Glutamatergic neuron (in vitro differentiated cells): ENCODE results near the gene CTRB2. TPM values are rescaled to one million over a fixed set of nuclear protein-coding genes. Genes with fewer than 3 reads are reported as not detected.

Source experiments
- DNase-seq: peaks from one replicate; pipeline ENCODE4 v3.0.0; 2022
- H3K27ac Mint-ChIP-seq: one replicate; pipeline ENCODE4 v1.8.0; 2020; ENCODE audit warnings: mild to moderate bottlenecking, mixed read lengths, inconsistent platforms; ENCODE audit not compliant: unreplicated experiment
- H3K27me3 Mint-ChIP-seq: one replicate; pipeline ENCODE4 v1.8.0; 2020; ENCODE audit warnings: mild to moderate bottlenecking, moderate library complexity, mixed read lengths, inconsistent platforms; ENCODE audit not compliant: unreplicated experiment
- H3K36me3 Mint-ChIP-seq: one replicate; pipeline ENCODE4 v1.8.0; 2020; ENCODE audit warnings: mild to moderate bottlenecking, mixed read lengths, inconsistent platforms; ENCODE audit not compliant: unreplicated experiment
- H3K4me1 Mint-ChIP-seq: one replicate; pipeline ENCODE4 v1.8.0; 2020; ENCODE audit warnings: mild to moderate bottlenecking, low read depth, mixed read lengths, inconsistent platforms; ENCODE audit not compliant: unreplicated experiment
- H3K4me3 Mint-ChIP-seq: one replicate; pipeline ENCODE4 v1.8.0; 2020; ENCODE audit warnings: mild to moderate bottlenecking, mixed read lengths, inconsistent platforms; ENCODE audit not compliant: unreplicated experiment
- H3K9me3 Mint-ChIP-seq: one replicate; pipeline ENCODE4 v1.8.0; 2020; ENCODE audit warnings: mild to moderate bottlenecking, moderate library complexity, mixed read lengths, inconsistent platforms; ENCODE audit not compliant: unreplicated experiment
- CTCF ChIP-seq: fragments of 200-600 bp; sonication (generic); IDR thresholded peaks from one replicate; pipeline ENCODE4 v1.5.0; 2021; ENCODE audit not compliant: partially characterized antibody, unreplicated experiment
- total RNA-seq: library from RNA; stranded (reverse); fragmentation: NEBNext Ultra II Directional; extraction: Animal tissue kit (Norgen Biotek cat#: 25700); gene quantifications from one replicate; pipeline ENCODE4 v1.2.1, GENCODE V29; 2021; ENCODE audit not compliant: unreplicated experiment

CTRB2 gene
- total RNA-seq, 1 donor from 2014 or later: not detected

DNA sequence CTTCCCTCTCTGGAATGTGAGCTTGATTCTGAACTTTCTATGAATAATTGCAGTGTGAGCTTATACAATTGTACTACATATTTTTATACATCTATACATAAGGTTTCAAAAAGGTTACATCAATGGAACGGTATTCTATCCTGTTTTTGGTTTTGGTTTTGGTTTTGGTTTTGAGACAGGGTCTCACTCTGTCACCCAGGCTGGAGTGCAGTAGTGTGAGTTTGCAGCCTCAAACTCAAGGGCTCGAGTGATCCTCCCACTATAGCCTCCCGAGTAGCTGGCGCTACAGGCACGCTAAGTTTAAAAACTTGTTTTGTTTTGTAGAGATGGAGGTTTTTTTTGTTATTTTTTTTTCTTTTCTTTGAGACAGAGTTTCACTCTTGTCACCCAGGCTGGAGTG is 12.9 kb upstream of the CTRB2 start:
- no peak overlapping the region for H3K27ac Mint-ChIP-seq
- H3K4me3 Mint-ChIP-seq: no peak overlapping the region
- DNase-seq: no peak
- no peaks in the 10 kb centered on the region for H3K4me1 Mint-ChIP-seq
- H3K27me3 Mint-ChIP-seq: peaks cover 12% of the 10 kb centered on the region
- peaks cover 14% of the 10 kb centered on the region for H3K9me3 Mint-ChIP-seq
- no peaks in the 10 kb centered on the region for H3K36me3 Mint-ChIP-seq
- no peak for TF ChIP-seq CTCF

- no peak for DNase-seq
- Mint-ChIP-seq H3K27me3 (peaks cover 7% of the 10 kb centered on the region), H3K4me3 (no peak overlapping the region), H3K9me3 (peaks cover 11% of the 10 kb centered on the region), H3K4me1 (no peaks in the 10 kb centered on the region), H3K36me3 (no peaks in the 10 kb centered on the region), H3K27ac (no peak overlapping the region)
- no peak for TF ChIP-seq CTCF
Measured at GRCh38 chr16:75219088-75219487, 12.1 kb upstream of the CTRB2 start.

DNA sequence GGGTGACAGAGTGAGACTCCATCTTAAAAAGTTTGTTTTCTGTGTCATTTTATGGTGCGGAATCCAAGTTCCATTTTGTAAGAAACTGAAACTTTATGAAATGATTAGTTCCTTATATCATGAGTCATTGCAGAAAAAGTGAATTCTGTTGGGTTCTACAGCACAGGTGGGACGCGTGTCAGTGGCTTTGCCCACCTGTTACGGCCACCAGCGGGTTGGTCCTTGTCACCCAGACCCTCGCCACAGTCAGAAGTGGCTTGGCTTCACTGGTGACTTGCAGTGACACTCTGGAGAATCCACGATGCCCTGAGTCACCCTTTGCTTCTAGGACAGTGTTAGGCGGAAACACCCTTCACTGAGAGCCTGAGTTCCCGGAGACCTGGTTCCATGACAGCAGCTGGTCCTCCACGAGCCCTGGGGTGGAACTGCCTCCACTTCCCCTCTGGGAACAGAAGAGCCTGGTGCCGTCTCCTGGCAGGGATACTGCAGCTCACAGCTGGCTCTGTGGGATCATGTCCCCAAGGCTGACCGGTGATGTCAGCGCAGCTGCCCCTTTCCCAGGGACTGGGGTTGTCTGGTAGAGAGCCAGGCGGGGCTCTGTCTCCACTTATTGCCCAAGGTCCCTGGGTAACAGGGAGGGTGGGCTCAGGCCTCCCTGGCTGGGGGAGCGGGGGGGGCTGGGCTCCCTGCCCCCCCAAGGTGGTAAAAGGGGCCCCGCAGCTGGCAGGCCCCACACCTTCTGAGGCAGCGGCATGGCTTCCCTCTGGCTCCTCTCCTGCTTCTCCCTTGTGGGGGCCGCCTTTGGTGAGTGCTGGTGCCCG is 11.5 kb upstream of the CTRB2 start, which contains the start of gene CTRB1:
TSS of gene CTRB1 (plus strand) at position 733 of the 821 bp plus-strand sequence. CDS start at position 753, 20 bp downstream.
- Mint-ChIP-seq H3K36me3 (no peaks in the 10 kb centered on the region), H3K9me3 (peaks cover 11% of the 10 kb centered on the region), H3K4me1 (no peaks in the 10 kb centered on the region), H3K27ac (no peak within 1 kb of the TSS), H3K27me3 (peaks cover 7% of the 10 kb centered on the region), H3K4me3 (no peak within 1 kb of the TSS)
- no peak for TF ChIP-seq CTCF
- DNase-seq: no peak

- H3K27ac Mint-ChIP-seq: no peak overlapping the region
- H3K36me3 Mint-ChIP-seq: no peaks in the 10 kb centered on the region
- no peak overlapping the region for H3K4me3 Mint-ChIP-seq
- TF ChIP-seq CTCF: no peak
- H3K4me1 Mint-ChIP-seq: no peaks in the 10 kb centered on the region
- no peak for DNase-seq
- peaks cover 10% of the 10 kb centered on the region for H3K9me3 Mint-ChIP-seq
- H3K27me3 Mint-ChIP-seq: peaks cover 6% of the 10 kb centered on the region
Measured at GRCh38 chr16:75217389-75217851, 10.5 kb upstream of the CTRB2 start.

GRCh38 chr16:75216576-75216975 is 9.6 kb upstream of the CTRB2 start:
- Mint-ChIP-seq H3K27ac (no peak overlapping the region), H3K27me3 (peaks cover 5% of the 10 kb centered on the region), H3K36me3 (no peaks in the 10 kb centered on the region), H3K4me3 (no peak overlapping the region), H3K4me1 (no peaks in the 10 kb centered on the region), H3K9me3 (peaks cover 8% of the 10 kb centered on the region)
- TF ChIP-seq CTCF: no peak
- DNase-seq: no peak
